Head of caudate nucleus (tissue), 42 donors: ENCODE results near the gene MRPL53.
"Not testable (repeated sequence)": the region's sequence is repeated elsewhere in the genome, so short reads cannot be mapped to it uniquely, and the experiment has no call there.

Experiments used
- DNase-seq, 42 donors: peaks; one replicate each; pipeline versions ENCODE4 v3.0.0 to v3.0.0-alpha.2; 2020 to 2021; ENCODE audit warnings: mixed read lengths in 7 of 42
- intact Hi-C: fragments of 100-400 bp; cut with DNase I; formaldehyde crosslinking; loops from one replicate; pipeline ENCODE4 v1.15.0; 2022

Gene MRPL53

DNA sequence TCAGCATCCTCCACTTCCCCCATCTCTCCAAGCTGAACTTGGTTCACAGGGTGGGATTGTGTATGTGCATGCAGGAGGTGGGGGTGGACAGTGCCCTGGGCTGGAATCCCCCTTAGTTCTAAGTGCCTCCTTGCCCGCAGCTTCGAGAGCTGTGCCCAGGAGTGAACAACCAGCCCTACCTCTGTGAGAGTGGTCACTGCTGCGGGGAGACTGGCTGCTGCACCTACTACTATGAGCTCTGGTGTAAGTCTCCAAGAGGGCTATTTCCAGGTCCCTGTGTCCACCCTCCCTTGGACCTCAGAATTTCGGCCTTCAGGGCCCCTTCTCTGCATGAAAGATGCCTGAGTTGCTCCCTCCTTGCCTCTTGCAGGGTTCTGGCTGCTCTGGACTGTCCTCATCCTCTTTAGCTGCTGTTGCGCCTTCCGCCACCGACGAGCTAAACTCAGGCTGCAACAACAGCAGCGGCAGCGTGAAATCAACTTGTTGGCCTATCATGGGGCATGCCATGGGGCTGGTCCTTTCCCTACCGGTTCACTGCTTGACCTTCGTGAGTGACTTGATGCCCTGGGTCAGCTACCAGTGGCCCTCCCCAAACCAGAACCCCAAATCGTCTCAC, 12.9 kb downstream of the MRPL53 start:
- intact Hi-C loops, DNase-seq: not testable (repeated sequence)

DNA sequence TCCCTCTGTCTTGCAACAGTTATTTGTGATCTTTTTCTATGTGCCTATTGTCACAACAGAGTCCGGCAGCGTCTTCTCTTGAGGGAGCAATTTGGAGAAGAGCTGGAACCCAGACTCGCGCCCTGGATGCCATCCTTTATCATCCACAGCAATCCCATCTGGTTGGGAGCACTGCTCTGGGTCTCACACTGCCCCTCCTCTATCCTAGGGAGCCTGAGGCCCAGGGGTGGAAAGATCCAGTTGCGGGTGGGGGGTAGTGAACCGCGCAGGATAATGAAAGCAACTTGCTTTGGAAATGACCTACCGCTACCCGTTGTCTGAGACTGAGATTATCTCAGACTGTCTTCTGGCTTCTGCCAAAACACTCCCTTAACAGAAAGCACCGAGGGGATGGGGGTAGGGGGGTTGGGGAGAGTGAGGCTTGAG, 13.5 kb downstream of the MRPL53 start:
- intact Hi-C loops, result no loop called here
- DNase-seq, result no peak

DNA sequence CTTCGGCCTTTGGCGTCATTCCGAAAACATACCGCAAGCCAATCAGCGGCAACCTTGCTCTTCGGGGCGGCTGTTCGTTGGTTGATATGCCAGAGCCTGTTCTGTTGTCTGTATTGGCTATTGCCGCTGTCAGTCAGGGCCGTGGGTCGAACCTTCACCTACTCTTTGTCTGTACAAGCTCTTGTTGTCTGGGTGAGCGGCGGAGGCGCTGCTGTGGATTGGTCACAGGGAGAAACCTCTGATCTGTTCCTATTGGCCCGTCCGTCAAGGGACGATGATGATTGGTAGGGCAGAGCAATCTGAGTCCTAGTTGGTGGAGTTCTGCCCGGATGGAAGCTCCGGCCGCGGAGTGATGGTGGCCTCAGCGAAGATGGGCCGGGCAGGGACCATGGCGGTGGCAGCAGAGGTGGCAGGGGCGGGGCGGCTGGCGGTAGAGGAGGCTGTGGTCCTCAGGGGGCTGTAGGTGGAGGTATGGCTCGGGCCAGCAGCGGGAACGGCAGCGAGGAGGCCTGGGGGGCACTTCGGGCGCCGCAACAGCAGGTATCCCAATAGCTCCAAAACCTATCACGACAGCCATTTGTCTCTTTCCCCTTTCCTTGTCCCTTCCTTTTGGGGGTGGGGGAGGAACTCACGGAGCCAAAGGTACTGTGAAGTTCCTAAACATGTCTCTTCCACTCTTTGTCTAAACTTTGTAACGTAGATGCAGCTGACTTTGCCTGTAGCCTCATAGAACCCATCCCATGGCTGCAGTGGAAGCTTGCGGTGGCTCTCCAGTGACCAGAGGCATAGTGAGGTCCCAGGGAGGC, 14.1 kb downstream of the MRPL53 start, which contains the start of gene WBP1:
WBP1 (plus strand) TSS at position 307 of the 806 bp plus-strand sequence; CDS start at position 472, 165 bp downstream.
- intact Hi-C loops, result no loop called here
- DNase-seq, result peak; percentile 98 to 100 (median 100)

DNA sequence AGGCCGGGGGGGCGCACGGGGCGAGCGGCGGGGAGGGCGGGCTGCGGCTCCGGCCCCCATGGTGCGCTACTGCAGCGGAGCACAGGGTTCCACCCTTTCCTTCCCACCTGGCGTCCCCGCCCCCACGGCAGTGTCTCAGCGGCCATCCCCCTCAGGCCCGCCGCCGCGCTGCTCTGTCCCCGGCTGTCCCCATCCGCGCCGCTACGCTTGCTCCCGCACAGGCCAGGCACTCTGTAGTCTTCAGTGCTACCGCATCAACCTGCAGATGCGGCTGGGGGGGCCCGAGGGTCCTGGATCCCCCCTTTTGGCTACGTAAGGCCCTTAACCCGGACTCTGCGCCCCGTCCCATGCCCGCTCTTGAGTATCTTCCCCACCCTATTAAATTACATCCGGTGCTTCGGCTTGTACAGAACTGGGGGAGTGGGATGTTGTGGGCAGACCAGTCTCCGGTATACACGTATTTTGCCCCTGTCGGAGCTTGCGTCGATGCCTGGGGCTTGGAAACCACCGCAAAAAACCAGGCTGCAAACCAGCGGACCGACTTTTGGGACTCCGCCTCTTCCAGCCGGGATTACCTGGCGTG, 14.8 kb downstream of the MRPL53 start:
- intact Hi-C loops, result no loop called here

DNA sequence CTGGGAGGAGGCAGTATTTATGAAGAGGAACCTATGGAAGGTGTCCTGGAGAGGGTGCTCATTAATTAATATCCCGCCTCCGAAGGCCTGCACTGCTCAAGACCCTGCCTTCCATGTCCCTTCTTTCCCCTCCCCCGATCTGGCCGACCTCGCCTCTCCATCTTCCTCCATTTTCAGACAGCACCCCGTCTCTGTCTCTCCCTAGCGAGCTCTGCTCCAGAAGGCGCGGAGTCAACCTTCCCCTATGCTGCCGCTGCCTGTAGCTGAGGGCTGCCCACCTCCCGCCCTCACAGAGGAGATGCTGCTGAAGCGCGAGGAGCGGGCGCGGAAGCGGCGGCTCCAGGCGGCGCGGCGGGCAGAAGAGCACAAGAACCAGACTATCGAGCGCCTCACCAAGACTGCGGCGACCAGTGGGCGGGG, 15.3 kb downstream of the MRPL53 start:
- DNase-seq, result peak in 10 of 42 donors; percentile 55 to 81 (median 74)
- intact Hi-C loops, result no loop called here

More for the DNA sequence above, 14.8 kb downstream of the MRPL53 start:
- peak in 33 of 42 donors; percentile 24 to 87 (median 69) for DNase-seq

DNA sequence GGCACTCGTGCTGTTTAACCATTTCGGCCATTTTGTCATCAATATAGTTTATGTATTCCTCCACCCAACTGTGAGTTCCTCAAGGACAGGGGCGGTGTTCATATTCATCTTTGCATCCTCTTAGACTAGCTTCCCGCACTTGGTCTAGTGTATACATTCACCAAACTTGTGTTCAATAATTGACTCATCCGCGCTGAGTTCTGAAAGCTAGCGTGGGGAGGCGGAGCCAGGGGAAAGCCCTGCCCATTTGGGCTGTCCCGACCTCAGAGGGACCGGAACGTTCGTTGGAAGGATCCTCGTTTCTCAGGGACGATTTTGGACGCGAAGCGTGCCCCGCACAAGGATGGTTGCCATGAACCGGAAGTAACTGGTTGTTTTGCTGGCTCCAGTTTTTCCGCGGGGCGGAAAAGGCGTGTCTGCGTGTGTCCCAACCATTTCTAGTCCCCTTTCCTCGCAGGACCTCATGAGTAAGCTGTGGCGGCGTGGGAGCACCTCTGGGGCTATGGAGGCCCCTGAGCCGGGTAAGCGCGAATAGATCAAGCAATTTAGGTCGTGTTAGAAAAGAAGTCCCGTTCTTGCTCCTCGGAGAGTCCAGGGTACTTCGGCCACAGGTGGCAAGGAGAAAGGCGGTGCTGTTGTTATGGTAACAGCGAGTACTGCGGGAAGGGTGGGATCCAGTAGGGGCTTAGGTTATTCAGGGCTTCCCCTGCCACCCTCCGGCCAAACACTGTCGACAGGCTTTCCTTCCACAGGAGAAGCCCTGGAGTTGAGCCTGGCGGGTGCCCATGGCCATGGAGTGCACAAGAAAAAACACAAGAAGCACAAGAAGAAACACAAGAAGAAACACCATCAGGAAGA, 17.6 kb downstream of the MRPL53 start, which contains the start of gene INO80B:
INO80B (plus strand) TSS at position 434 of the 858 bp plus-strand sequence; CDS start at position 464, 30 bp downstream.
- DNase-seq, result peak; percentile 92 to 99 (median 96)
- intact Hi-C loops, result loop anchor here (2.0 kb wide), 2 partner anchors 14 to 28 kb away; partner anchors contain the start of genes CCDC142, RTKN and TTC31

DNA sequence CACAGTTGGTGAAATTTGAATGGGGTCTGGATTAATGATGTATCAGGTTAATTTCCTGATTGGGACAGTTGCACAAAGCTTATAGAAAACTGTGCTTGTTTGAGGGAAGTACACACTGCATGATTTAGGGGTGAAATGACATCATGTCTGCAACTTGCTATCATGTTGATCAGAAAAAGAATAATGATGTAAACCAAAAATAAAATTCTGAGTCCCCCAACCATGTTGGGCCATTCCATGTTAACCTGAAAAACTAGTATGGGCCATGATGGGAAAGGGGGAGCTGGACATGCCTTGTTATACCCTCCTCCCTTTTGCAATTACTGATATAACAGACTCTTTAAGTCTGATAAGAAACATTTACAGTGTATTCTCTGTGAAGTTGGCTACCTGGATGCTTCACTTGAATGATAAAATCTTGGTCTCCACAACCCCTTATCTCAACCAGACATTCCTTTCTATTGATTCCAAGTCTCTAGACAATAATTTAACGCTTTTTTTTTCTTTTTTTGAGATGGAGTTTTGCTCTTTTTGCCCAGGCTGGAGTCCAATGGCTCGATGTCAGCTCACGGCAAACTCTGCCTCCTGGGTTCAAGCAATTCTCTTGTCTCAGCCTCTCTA, 21.8 kb downstream of the MRPL53 start:
- intact Hi-C loops, result no loop called here
- no peak for DNase-seq

DNA sequence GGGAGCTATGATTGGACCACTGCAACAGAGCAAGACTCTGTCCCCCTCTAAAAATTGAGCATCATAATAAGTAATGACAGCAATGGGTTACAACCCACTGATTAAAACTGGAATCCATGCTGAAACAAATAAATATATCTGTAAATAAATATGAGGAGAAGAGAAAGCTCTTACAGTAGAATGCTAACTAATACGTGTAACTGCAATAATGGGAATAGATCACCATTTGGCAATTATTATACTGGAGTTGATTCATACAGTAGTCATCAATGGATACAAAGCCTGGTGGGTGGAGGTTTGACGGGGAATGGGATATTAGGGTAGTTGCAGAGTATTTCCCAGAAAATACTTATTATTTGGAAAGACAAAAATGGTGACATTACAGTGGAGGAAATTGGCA, 23.7 kb downstream of the MRPL53 start:
- intact Hi-C loops, result no loop called here
- no peak for DNase-seq

DNA sequence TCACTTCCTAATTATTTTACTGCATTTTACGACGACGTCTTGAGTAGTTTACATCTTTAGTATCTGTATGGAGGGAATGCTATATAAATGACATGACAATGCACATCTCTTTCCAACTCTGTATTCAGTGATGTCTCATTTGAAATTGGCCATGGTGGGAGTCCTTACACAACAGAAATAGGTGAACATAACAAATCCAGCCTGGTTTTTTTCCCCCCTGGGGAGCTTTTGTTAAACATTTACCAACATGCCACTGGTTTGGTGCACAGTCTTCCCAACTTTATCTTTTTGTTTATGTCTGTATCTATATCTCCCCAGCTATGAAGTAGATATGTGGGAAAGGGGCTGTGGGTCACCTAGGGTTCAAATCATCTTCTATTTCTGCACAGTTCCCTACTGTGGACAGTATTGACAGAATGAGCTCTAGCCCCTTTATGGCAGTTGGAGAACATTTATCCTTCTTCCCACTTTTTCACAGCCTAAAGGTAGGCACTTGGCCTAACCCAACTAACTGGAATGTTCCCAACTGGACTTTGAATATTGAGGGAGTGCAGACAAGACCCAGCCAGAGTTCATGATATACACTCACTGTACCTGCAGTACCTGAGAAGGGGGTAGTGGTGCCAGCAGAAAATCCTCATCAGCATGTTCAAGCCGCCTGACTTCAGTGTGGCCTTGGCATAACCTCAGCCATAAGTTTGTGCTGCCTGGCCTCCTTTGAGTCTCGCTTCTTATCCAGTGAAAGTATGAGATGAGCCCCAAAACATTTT, 25.1 kb downstream of the MRPL53 start:
- no peak for DNase-seq
- intact Hi-C loops, result no loop called here

DNA sequence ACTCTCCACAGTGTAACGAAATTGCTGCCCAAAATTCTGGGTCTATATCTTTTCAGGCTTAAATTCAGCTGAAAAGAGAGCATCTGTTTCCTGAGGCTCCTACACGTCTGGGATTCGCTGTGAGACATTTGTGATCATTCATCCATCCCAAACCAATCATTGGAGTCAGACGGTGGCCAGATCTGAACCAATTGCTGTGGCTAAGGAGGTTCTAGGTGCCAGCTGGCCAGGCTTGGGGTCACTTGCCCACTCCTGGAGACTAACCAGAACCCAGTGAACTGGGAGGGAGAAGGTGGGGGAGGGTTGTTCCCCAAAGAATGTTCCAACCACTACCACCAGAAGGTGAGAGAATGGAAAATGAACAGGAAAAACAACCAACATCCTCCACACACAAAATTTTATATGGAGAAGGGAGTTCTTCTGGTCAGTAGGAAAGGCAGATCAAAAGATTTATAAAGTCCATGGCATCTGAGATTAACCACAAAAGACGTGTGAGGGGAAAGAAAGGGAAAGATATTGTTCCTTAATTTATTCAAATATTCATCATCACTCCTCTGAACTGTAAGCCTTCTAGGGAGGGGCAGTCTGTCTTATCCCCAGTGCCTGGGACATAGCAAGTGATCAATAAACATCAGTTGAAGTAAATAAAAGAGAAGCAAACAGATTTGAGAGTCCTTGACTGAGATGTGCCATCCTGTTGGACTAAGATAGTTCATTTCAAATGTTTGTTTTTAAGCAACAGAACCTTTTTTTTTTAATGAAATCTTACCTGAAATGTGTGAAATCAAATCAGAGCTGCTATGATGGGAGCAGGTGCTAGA, 27.8 kb downstream of the MRPL53 start:
- intact Hi-C loops, result no loop called here
- no peak for DNase-seq

DNA sequence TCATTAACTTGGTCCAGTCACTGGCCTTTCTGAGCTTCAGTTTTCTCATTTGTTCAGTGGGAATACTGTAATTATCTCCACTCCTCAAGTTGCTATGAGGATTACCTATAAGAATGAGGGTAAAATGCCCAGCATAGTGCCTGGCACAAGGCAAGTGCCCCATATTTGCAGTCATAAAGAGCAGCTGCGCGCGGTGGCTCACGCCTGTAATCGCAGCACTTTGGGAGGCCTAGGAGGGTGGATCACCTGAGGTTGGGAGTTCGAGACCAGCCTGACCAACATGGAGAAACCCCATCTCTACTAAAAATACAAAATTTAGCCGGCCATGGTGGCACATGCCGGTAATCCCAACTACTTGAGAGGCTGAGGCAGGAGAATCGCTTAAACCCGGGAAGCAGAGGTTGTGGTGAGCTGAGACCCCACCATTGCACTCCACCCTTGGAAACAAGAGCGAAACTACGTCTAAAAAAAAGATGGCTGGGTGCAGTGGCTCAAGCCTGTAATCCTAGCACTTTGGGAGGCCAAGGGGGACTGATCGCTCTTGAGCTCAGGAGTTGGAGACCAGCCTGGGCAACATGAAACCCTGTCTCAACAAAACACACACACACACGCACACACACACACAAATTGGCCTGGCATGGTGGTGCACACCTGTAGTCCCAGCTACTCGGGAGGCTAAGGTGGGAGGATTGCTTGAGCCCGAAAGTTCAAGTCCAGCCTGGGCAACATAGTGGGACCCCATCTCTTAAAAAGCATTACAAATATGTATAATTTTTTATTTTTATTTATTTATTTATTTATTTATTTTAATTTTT, 29.8 kb downstream of the MRPL53 start:
- intact Hi-C loops, DNase-seq: not testable (repeated sequence)

DNA sequence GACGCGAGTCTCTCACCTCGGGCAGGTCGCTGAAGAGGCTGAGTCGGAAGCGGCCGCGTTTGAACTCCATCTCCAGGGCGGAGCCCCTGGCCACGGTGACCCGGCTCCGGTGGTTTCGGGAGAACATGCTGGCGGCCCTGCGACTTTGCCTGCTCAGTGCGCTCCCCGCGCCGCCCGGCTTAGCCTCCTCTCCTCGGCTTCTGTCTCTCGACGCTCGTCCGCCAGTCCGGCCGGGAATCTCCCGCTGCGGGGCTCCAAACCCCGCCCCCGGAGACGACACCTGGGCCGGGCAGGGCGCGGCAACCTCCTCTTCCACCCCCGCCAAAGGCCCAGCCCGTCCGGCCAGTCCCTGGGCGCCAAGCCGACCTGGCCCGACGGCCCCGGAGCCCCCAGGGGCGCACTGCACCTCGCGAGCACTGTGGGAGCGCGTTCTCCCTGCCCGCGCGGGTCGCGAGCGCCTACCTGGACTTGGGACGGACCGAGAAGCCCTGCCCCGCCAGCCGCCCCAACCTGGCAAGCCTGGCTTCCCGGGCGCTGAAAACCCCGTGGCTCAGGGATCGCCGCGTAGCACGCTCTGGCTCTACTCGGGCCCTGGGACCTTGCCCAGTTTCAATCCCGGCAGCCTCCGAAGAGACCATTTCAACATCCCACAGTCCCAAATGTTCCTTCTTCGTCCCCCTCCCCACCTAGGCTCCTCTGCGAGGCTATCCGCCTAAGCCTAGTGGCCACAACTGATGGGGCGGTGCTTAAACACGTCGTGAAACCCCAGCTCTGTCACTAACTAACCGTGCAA, 30.6 kb downstream of the MRPL53 start, which contains the start of gene RTKN:
RTKN (minus strand) TSS at position 248 of the 793 bp plus-strand sequence; CDS start at position 127, 121 bp downstream.
- intact Hi-C loops, result loop anchor here (2.0 kb wide), 1 partner anchor 13 kb away; the partner anchor contains the start of gene INO80B
- DNase-seq, result peak in 16 of 42 donors; percentile 24 to 75 (median 48)

DNA sequence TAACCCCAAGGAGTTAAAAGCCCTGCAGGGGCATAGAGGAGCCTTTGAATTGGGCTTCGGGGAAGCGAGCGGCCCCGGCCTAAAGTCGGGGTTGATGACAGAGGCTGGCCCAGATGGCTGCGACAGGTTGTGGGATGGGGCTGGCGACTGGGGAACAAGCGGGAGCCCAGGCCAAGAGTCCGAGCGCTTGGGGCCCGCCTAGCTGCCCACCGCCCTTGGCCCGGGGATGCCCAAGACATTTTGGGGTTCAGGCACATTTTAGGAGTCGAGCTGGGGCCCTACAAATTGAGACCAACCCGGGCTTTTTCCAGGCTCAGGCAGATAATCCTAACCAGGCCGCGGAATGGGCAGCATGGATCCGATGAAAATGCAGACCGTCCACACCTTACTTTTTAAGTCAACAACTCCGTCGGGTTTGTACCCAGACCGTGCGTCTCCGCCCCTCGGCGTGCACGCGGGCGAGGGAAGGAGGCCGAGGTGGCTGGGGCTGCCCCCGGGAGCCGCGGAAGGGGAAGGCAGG, 31.2 kb downstream of the MRPL53 start:
- intact Hi-C loops, result loop anchor here (2.0 kb wide), 1 partner anchor 14 kb away; the partner anchor contains the start of gene INO80B
- peak in 18 of 42 donors; percentile 14 to 76 (median 49) for DNase-seq

DNA sequence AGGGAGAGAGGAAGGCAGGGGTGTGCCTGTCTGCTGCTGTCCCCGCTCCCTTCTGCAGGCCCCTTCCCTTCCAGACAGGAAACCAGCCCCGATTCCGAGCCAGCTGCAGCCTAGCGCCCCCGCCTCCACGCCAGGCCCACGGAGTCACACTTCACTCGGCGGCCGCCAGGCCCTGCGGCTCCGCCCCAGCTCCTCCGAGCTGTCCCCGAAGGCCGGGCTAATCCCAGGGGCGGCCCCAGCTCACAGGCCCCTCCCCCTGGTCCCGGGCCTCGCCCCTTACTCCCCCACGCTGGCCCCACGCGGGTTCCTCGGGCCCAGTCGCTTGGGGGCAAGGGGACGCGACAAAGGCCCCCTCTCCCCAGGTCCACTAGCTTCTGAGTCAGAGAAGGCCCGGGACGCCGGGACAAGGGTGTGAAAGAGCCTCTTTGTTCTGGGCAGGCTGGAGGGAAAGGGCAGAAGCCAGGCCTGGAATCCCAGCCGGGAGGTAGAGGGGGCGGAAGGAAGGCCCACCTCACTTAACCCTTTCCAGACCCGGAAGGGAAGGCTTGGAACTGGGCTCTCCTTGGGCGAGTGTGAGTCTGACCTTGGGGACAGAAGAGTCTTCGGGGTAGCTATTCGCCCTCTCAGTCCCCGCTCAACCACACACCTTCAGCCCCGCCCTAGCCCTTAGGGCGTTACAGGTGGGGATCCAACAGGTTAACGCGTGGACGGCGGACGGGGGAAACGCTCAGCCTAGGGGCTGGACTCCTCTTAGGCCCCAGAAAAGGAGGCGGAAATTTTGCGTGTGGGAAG, 31.9 kb downstream of the MRPL53 start:
- intact Hi-C loops, result loop anchor here (2.0 kb wide), 1 partner anchor 14 kb away; the partner anchor contains the start of gene INO80B
- peak; percentile 76 to 97 (median 92) for DNase-seq
